GM10248 (cell line): Measurements from ENCODE around the gene PCCA.

Source experiments
- CTCF ChIA-PET: fragments of 300-600 bp; sonication (Branson Sonifier 250); formaldehyde crosslinking; extraction: SDS; loops from one replicate; lab custom pipeline; 2021; ENCODE audit warnings: antibody characterized with exemption; lab: Yijun Ruan, JAX
- POLR2A ChIA-PET: fragments of 350-650 bp; sonication (Branson Sonifier 250); formaldehyde crosslinking; extraction: SDS; loops from one replicate; lab custom pipeline; 2020; ENCODE audit warnings: antibody characterized with exemption; lab: Yijun Ruan, JAX
- DNase-seq: peaks from one replicate; pipeline ENCODE4 v3.0.0; 2012; ENCODE audit errors: extremely low spot score
- TF ChIP-seq, protein P1 (sequence below): IDR thresholded peaks from 2 replicates; pipeline ENCODE4 v1.5.1; 2012; ENCODE audit warnings: mild to moderate bottlenecking, low read depth; ENCODE audit errors: extremely low read depth, missing control alignments, control extremely low read depth

PCCA gene

DNA sequence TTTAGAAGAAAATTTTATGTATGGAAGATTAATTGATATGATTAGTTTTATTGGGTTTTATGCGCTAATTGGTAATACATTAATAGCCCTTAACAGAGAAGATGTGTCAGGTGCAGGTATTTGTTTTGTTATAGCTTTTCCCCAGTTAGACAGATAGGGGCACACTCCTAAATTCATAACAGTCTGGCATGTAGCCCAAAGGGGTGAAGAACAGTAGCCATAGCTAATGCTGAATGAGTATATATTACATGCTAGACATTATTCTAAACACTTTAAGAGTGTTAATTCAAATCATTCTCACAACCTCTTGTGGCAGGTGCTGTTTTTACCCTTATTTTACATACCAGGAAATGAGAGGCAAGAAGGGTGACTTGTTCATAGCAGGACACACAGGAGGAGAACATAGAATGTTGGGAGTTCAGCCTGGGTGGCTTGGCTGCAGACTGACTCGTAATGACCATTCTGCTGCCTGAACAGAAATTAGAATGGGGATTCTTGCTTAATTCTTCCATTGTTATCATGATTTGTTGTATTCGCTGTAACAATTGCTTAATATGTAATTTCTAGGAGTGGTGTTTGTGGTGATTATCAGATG is 20.1 kb downstream of the PCCA start:
- CTCF ChIA-PET: interaction anchor here (1.7 kb wide), 1 partner anchor 13 kb away, joined by 4 read pairs; no protein-coding TSS in a partner anchor
- POLR2A ChIA-PET: interaction anchor here (0.5 kb wide), 1 partner anchor 65 kb away, joined by 4 read pairs; no protein-coding TSS in a partner anchor
- DNase-seq: no peak
- TF ChIP-seq, protein P1, sequence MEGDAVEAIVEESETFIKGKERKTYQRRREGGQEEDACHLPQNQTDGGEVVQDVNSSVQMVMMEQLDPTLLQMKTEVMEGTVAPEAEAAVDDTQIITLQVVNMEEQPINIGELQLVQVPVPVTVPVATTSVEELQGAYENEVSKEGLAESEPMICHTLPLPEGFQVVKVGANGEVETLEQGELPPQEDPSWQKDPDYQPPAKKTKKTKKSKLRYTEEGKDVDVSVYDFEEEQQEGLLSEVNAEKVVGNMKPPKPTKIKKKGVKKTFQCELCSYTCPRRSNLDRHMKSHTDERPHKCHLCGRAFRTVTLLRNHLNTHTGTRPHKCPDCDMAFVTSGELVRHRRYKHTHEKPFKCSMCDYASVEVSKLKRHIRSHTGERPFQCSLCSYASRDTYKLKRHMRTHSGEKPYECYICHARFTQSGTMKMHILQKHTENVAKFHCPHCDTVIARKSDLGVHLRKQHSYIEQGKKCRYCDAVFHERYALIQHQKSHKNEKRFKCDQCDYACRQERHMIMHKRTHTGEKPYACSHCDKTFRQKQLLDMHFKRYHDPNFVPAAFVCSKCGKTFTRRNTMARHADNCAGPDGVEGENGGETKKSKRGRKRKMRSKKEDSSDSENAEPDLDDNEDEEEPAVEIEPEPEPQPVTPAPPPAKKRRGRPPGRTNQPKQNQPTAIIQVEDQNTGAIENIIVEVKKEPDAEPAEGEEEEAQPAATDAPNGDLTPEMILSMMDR: no peak

GRCh38 chr13:100110269-100110668 is 21.4 kb downstream of the PCCA start:
- POLR2A ChIA-PET: no interaction called here
- TF ChIP-seq, protein P1: no peak
- no peak for DNase-seq
- CTCF ChIA-PET: no interaction called here

- ChIA-PET CTCF (no interaction called here), POLR2A (interaction anchor here (0.7 kb wide), 1 partner anchor 145 kb away, joined by 5 read pairs; no protein-coding TSS in a partner anchor)
- TF ChIP-seq, protein P1: no peak
- no peak for DNase-seq
Observed at GRCh38 chr13:100112186-100112838, 23.4 kb downstream of the PCCA start.

- TF ChIP-seq, protein P1: no peak
- ChIA-PET CTCF (interaction anchor here (1.2 kb wide), 1 partner anchor 8 kb away, joined by 3 read pairs; no protein-coding TSS in a partner anchor), POLR2A (no interaction called here)
- DNase-seq: no peak
Observed at GRCh38 chr13:100115693-100116254, 26.9 kb downstream of the PCCA start.

DNA sequence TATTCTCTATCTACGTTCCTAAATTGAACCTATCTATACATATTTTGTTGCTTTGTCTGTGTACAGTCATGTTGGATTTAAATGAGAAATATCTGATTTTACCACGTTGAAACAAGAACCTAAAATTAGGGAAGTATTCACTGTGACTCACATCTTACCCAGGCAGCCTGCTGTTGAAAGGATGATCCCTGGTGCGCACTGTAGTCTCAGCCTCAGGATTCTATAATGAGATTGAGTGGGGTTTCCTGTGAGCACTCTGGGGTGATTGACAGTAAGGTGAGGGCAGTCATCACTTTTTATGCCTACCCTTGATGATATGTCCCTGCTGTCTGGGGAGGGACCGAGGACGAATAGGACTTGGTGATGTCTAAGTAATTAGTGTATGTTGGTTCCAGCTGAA is 35.4 kb downstream of the PCCA start:
- CTCF ChIA-PET: no interaction called here
- DNase-seq: no peak
- POLR2A ChIA-PET: no interaction called here
- TF ChIP-seq, protein P1: no peak

GRCh38 chr13:100125946-100126345 is 37.1 kb downstream of the PCCA start:
- POLR2A ChIA-PET: no interaction called here

More at GRCh38 chr13:100125946-100126345, 37.1 kb downstream of the PCCA start:
- no peak for DNase-seq
- CTCF ChIA-PET: no interaction called here
- TF ChIP-seq, protein P1: no peak
